HUES48 (cell line): Measurements from ENCODE around the gene MAGEB2.
"Not testable (repeated sequence)": the region's sequence is repeated elsewhere in the genome, so short reads cannot be mapped to it uniquely, and the experiment has no call there.

Experiments
- H3K27ac ChIP-seq: one replicate; pipeline ENCODE4 v1.7.0; 2013; ENCODE audit warnings: low read depth, low read length, inconsistent platforms
- H3K27me3 ChIP-seq: 2 replicates; pipeline ENCODE4 v1.6.1; 2013; ENCODE audit warnings: mild to moderate bottlenecking, low read length; ENCODE audit not compliant: control insufficient read depth, insufficient read depth
- H3K36me3 ChIP-seq: 2 replicates; pipeline ENCODE4 v1.6.1; 2013; ENCODE audit warnings: low read length; ENCODE audit not compliant: control insufficient read depth, insufficient read depth
- H3K4me1 ChIP-seq: 2 replicates; pipeline ENCODE4 v1.6.1; 2013; ENCODE audit warnings: mild to moderate bottlenecking, low read length; ENCODE audit not compliant: control insufficient read depth, insufficient read depth
- H3K4me3 ChIP-seq: 2 replicates; pipeline ENCODE4 v1.5.1; 2013; ENCODE audit warnings: mild to moderate bottlenecking, low read depth, low read length
- H3K9ac ChIP-seq: 2 replicates; pipeline ENCODE4 v1.6.1; 2013; ENCODE audit warnings: mild to moderate bottlenecking, low read depth, low read length, moderate library complexity
- H3K9me3 ChIP-seq: 2 replicates; pipeline ENCODE4 v1.6.1; 2013; ENCODE audit warnings: low read length; ENCODE audit not compliant: control insufficient read depth, insufficient read depth

Gene MAGEB2

GRCh38 chrX:30215357-30215843 lies at the start of gene MAGEB2:
TSS of gene MAGEB2 (plus strand) at chrX:30215563. CDS start at chrX:30218581, 3,018 bp downstream.
- Histone ChIP-seq H3K27me3 (no peaks in the 10 kb centered on the region; the same call in 1 of the 2 replicates), H3K9me3 (peaks cover 3% of the 10 kb centered on the region; the same call in 1 of the 2 replicates), H3K27ac (no peak within 1 kb of the TSS), H3K36me3 (no peaks in the 10 kb centered on the region), H3K4me1 (peaks cover 19% of the 10 kb centered on the region), H3K9ac (no peak within 1 kb of the TSS), H3K4me3 (no peak within 1 kb of the TSS)

GRCh38 chrX:30170900-30171299 lies 44.5 kb upstream of the MAGEB2 start:
- Histone ChIP-seq H3K9ac (no peak overlapping the region), H3K9me3 (no peaks in the 10 kb centered on the region), H3K36me3 (no peaks in the 10 kb centered on the region), H3K27me3 (no peaks in the 10 kb centered on the region), H3K4me1 (no peaks in the 10 kb centered on the region), H3K27ac (no peak overlapping the region), H3K4me3 (no peak overlapping the region)

GRCh38 chrX:30181353-30181752 lies 34.0 kb upstream of the MAGEB2 start:
- no peak overlapping the region for H3K9ac ChIP-seq
- H3K36me3 ChIP-seq, result no peaks in the 10 kb centered on the region
- no peak overlapping the region for H3K4me3 ChIP-seq
- H3K27ac ChIP-seq, result no peak overlapping the region
- H3K4me1 ChIP-seq, result peaks cover 13% of the 10 kb centered on the region
- no peaks in the 10 kb centered on the region for H3K9me3 ChIP-seq
- H3K27me3 ChIP-seq, result peaks cover 7% of the 10 kb centered on the region; the same call in 1 of the 2 replicates

GRCh38 chrX:30183554-30183953 lies 31.8 kb upstream of the MAGEB2 start:
- peaks cover 7% of the 10 kb centered on the region; the same call in 1 of the 2 replicates for H3K27me3 ChIP-seq
- H3K4me3 ChIP-seq, result no peak overlapping the region
- no peaks in the 10 kb centered on the region for H3K9me3 ChIP-seq
- no peak overlapping the region for H3K9ac ChIP-seq
- H3K36me3 ChIP-seq, result no peaks in the 10 kb centered on the region
- peaks cover 13% of the 10 kb centered on the region for H3K4me1 ChIP-seq
- no peak overlapping the region for H3K27ac ChIP-seq

- Histone ChIP-seq H3K27me3 (no peaks in the 10 kb centered on the region), H3K9me3 (no peaks in the 10 kb centered on the region), H3K4me1 (peaks cover 3% of the 10 kb centered on the region), H3K9ac (no peak overlapping the region), H3K36me3 (no peaks in the 10 kb centered on the region), H3K4me3 (no peak overlapping the region), H3K27ac (no peak overlapping the region)
Observed at GRCh38 chrX:30190426-30190825, 24.9 kb upstream of the MAGEB2 start.

GRCh38 chrX:30193910-30194309 lies 21.5 kb upstream of the MAGEB2 start:
- not testable (repeated sequence) for H3K27me3 ChIP-seq, H3K4me3 ChIP-seq, H3K9me3 ChIP-seq, H3K36me3 ChIP-seq, H3K9ac ChIP-seq, H3K27ac ChIP-seq
- H3K4me1 ChIP-seq, result peaks cover 24% of the 10 kb centered on the region

- Histone ChIP-seq H3K9ac (no peak overlapping the region), H3K27me3 (no peaks in the 10 kb centered on the region), H3K9me3 (no peaks in the 10 kb centered on the region), H3K4me3 (no peak overlapping the region), H3K4me1 (peaks cover 24% of the 10 kb centered on the region), H3K36me3 (no peaks in the 10 kb centered on the region), H3K27ac (no peak overlapping the region)
Observed at GRCh38 chrX:30196322-30196721, 19.0 kb upstream of the MAGEB2 start.

GRCh38 chrX:30212172-30212571 lies 3.2 kb upstream of the MAGEB2 start:
- Histone ChIP-seq H3K9ac (no peak overlapping the region), H3K4me3 (no peak overlapping the region), H3K27me3 (no peaks in the 10 kb centered on the region; the same call in 1 of the 2 replicates), H3K4me1 (no peaks in the 10 kb centered on the region), H3K36me3 (no peaks in the 10 kb centered on the region), H3K9me3 (peaks cover 3% of the 10 kb centered on the region; the same call in 1 of the 2 replicates), H3K27ac (no peak overlapping the region)

GRCh38 chrX:30217465-30217864 lies 2.1 kb downstream of the MAGEB2 start:
- no peaks in the 10 kb centered on the region; the same call in 1 of the 2 replicates for H3K27me3 ChIP-seq
- H3K9me3 ChIP-seq, result peaks cover 3% of the 10 kb centered on the region; the same call in 1 of the 2 replicates
- H3K4me1 ChIP-seq, result peaks cover 28% of the 10 kb centered on the region
- no peak overlapping the region for H3K27ac ChIP-seq
- H3K4me3 ChIP-seq, result no peak overlapping the region
- no peaks in the 10 kb centered on the region for H3K36me3 ChIP-seq
- no peak overlapping the region for H3K9ac ChIP-seq

GRCh38 chrX:30219372-30219771 lies 4.0 kb downstream of the MAGEB2 start:
- Histone ChIP-seq H3K4me1 (peaks cover 28% of the 10 kb centered on the region), H3K4me3 (peak overlapping the region; percentile 26; the same call in 1 of the 2 replicates), H3K27ac (peak overlapping the region; percentile 76), H3K9ac (no peak overlapping the region), H3K9me3 (peaks cover 3% of the 10 kb centered on the region; the same call in 1 of the 2 replicates), H3K36me3 (no peaks in the 10 kb centered on the region), H3K27me3 (no peaks in the 10 kb centered on the region)

GRCh38 chrX:30220661-30221060 lies 5.3 kb downstream of the MAGEB2 start:
- Histone ChIP-seq H3K27ac (no peak overlapping the region), H3K4me3 (no peak overlapping the region; the same call in 1 of the 2 replicates), H3K27me3 (no peaks in the 10 kb centered on the region), H3K9ac (no peak overlapping the region), H3K4me1 (peaks cover 28% of the 10 kb centered on the region), H3K9me3 (no peaks in the 10 kb centered on the region), H3K36me3 (no peaks in the 10 kb centered on the region)
